Daoy (cell line): ENCODE measurements around the gene C2orf72. TPM values are rescaled to one million over a fixed set of nuclear protein-coding genes. Genes with fewer than 3 reads are reported as not detected.
"Not testable (repeated sequence)": the region's sequence is repeated elsewhere in the genome, so short reads cannot be mapped to it uniquely, and the experiment has no call there.

Source experiments
- DNase-seq: peaks from one replicate; pipeline ENCODE4 v3.0.0-alpha.2; 2015; ENCODE audit warnings: low read depth
- total RNA-seq: library from RNA; depleted of rRNA; stranded (reverse); fragments of >200 nt; shearing (Covaris generic); gene quantifications from 2 replicates; pipeline ENCODE4 v1.2.3, GENCODE V29; 2014

Gene C2orf72
- total RNA-seq, 1 experiment from 2014 or later: 0.57 TPM

DNA sequence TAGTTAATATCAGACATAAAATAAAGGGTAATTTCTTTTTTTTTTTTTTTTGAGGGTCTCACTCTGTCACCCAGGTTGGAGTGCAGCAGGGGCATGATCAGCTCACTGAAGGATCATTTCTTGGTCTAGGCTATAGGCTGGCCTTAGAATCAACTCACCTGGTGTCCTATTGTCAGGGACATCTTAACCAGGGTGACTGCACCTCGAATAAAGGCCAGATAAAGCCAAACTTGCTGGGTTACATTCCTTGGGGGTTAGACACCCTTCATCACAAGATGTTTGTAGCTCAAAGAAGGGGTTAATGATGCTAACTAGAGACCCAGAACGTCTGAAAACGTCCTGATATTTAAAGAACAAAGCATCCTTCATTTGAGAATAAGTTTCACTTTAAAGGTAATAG lies 23.5 kb upstream of the C2orf72 start:
- no peak for DNase-seq

DNA sequence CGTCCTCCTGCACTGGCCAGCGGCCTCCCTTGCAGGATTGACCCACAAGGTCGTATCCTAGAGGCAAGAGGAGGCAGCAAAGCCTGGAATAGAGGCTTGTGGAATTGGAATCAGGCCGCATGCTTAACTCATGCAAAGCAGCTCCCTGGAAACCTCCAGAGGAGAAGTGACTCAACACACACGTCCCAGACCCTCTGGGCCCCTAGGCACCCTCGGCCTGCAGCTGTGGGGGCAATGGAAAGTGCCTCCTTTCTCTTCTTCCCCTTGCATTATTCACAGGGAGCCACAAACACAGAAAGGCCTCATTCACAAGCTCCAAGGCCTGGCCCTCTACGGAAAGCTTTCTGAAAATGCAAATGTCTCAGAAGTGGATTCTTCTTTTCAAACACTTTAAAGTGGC lies 21.8 kb upstream of the C2orf72 start:
- DNase-seq: no peak

DNA sequence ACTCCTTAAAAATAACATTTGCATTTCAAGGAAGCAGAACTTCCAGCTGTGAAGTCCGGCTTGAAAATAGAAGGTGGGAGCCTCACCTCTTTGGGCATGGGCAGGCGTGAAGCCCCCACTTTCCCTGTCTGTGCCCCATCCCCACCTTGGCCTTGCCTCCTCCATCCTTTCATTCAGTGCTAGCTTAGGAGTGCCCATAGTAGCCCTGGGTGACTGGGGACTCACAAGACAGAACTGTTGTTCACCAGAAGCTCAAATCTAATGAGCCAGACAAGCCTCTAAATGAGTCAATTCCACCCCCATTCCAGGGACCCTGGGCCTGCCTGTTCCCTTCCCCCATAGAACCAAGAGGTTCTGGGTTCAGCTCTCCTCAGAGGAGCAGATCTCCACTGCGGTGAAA lies 21.4 kb upstream of the C2orf72 start:
- no peak for DNase-seq

DNA sequence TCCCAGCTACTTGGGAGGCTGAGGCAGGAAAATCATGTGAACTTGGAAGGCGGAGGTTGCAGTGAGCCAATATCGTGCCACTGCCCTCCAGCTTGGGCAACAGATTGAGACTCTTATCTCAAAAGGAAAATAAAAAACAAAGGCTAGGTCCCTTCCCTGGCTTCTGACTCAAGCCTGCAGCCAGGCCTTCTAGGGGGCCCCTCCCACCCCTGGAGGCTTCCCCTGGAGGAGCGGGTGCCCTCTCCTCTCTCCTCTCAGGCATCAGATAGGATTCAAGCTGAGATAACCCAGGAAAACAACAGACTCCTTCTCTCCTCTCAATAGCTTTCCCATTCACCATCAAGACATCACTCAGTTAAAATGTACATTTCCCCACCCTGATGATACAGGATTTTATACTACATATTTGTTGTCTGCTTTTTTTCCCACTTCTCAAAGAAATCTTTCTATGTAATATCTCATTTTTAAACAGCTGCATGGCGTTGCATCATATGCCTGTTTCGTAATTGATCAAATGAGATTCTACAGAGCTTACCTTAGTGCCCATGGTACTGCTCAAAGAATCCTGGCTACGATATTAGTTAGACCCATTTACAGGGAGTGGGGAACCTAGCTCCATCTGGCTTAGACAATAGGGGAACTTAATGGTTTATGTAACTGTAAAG lies 20.6 kb upstream of the C2orf72 start:
- no peak for DNase-seq

DNA sequence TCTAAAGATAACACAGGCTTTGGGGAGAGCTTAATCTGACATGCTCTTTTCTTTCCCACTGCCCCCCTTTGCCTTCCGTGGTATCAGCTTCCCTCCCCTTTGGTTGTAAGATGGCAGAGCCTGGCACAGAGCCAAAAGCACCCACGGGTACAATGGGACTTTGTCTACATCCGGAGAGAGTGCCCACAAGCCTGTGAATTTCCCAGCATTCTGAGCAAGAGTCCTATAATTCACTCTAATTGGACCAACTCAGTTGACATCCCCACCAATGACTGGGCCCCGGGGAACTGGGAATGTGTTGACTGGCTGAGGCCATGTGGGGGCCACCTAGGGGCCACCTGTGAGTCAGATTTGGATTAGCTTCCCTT lies 20.1 kb upstream of the C2orf72 start:
- no peak for DNase-seq

DNA sequence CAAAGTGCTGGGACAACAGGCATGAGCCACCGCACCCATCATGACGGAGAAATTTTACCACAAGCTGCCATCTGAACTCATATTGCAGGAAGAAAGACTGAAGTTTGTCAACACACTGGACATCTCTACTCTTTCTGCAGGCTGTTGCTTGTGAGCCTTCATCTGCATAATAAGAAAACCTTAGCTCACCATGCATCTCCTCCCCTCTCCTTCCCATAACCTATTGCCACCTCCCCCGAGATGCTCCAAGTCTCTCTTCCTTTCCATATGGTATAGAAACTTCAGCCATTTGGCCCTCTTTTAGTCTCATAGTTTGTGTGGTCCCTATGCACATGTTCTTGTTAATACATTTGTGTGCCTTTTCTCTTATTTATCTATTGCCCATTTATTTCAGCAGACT lies 19.1 kb upstream of the C2orf72 start:
- DNase-seq: no peak

DNA sequence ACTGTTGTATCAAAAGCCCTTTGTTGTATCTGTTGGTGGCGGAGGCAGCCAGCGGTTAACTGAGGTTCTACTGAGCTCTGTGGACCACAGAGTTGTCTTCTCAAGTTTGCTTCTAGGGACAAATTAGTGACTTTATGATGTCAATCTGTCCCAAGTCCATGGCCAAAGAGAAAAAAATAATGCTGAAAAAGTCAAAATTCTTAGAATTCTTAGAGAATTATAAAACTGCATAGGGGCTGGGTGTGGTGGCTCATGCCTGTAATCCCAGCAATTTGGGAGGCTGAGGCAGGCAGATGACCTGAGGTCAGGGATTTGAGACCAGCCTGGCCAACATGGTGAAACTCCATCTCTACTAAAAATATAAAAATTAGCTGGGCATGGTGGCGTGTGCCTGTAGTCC lies 12.3 kb upstream of the C2orf72 start:
- not testable (repeated sequence) for DNase-seq

DNA sequence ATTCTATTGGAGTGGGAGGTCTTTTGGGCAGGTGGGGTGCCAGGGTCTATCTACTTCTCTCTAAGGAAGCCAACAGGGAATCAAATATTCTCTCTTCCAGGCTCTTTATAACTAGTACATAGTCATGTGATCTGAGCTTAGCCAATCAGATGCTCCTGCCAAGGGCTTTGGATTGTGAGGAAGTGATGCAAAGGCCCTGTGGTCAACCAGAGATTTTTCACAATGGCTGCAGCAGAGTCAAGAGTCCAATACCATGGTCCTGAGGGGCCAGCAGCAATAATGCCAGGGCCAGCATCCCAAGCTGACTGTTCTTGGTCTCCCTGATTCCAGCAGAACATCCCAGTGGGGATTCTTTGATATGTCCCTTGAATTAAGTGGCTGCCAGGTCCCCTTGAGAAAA lies 8.4 kb upstream of the C2orf72 start:
- DNase-seq: no peak

DNA sequence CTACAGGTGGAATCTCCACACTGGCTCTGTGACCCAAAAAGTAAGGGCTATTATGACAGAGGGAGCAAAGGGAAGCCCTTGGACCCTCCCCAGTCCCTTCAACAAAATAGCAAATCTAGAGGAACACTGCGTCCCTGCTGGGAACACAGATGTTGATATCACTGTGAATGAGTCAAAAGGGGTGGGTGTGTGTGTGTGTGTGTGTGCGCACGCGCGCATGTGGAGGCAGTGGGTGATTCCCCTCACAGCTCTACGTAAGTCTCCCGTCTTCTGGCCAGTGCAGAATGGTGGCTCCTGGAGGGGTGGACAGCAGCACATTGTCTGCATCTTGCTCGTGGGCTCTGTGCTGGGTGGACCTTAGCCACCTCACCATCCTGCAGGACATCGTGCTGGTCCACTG lies 7.8 kb upstream of the C2orf72 start:
- no peak for DNase-seq

DNA sequence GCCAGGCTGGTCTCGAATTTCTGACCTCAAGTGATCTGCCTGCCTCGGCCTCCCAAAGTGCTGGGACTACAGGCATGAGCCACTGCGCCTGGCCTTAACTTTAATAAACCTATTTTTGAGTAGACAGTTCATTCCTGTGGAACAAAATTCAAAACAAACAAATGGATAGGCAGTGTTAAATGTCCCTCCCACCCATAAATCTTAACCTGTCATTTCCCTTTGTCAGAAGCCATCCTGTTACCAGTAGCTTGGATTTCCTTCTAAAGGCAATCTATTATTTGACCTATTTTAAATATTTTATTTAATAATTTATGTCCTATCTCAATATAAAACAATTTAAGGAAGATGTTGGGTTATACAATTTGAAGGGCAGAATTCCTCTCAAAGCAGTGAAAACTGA lies 6.6 kb upstream of the C2orf72 start:
- no peak for DNase-seq

DNA sequence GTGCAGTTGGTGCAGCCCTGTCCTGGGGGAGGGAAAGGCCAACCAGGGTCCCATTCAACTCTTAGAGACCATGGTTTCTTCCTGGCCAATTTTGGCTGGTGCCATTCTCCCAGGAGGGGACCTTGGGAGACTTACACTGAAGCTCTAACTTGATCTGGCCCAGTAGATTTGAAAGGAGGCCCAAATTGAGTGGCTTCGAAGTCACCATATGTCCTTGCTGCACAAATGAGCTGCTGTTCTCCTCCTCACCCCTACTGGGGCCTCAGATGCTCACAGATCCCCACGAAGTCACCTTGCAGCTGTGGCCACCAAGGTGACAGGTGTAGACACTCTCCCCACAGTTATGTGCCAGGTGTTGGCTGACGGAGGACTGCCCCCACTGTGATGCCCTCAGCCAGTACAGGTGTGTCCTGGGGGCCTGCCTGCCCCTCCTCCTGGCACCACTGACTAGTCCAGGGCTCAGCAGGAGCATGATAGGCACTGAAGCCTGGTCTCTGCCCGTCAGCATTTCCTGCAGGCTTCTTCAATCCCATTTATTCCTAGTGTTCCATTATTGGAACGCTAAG lies 4.7 kb upstream of the C2orf72 start:
- DNase-seq: no peak

DNA sequence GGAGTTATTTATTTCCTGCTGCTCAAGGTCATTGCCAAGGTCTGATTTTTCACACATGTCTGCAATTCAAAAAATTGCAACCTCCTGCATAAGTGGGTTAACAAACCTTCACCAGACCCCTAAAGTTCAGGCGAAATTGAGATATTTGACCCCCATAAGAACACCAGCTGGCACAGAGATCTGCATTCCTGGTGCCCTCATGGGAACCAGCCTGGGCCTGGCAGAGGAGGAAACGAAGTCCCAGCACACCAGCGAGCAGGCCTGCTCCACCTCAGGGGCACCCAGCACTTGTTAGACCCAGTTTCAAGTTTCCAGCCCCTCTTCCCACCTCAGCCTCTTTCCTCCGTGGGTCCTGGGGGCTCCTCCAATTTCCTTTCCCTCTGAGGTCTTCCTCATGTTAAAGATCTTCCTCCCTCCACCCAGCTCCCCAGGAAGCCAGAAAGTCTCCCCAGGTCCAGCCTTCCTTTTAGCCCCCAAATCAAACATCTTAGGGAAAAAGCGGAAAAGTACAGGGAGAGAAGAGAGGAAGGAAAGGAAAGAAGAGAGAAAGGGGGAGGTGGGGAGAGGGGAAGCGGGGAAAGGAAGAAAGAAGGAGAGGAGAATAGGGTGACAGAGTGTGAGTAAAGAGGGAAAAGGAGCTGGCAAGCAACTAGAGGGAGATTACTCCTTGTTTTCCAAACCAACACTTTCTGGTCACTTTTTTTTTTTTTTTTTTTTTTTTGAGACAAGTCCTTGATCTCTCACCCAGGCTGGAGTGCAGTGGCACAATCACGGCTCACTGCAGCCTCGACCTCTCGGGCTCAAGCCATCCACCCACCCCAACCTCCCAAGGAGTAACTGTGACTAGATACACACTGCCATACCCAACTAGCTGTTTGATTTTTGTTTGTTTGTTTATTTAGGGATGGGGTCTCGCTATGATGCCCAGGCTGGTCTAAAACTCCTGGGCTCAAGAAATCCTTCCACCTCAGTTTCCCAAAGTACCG lies 3.9 kb upstream of the C2orf72 start:
- no peak for DNase-seq

DNA sequence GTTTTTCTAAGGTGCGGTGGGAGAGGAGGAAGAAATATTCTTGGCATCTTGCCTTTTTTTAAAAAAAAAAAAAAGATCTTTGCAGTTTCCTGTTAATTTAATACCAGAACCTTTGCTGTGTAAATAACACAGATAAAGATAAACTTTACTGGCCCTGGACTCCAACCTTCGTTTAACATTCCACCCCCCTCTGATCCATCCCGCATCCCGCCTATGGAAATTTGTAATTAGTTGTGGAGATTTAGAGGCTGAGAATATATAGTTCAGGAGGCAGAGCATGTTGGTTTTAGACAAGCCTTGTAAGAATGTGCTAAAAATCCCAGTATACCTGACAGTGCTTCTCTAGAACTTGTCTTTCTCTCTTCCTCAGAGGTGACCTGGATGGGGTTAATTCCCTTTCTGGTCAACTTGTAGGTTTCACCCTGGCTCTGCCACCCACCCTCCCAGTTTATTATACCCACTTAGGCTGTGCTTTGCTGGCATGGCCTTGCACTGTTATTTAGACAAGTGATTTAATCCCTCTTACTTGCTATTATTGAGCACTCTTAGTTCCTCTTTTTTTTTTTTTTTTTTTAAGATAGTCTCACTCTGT lies 2.9 kb upstream of the C2orf72 start:
- no peak for DNase-seq

DNA sequence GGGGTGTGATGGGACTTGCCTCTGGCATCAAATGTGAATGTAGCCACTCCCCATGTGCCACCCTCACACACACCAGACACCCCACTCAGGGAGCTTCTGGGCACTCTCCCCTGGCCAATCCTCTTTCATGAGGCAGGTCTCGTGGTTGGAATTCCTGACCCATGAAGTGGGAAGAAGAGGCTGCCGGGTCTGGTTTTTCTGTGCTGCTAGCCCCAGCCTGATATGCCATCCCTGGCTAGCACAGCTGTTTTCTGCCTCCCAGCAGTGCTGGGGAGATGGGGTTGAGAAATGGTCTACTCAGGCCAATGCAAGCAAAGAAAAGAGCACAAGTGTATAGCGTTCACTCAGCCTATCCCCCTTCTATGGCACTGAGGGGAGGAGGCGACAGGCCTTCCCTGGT lies 1.2 kb upstream of the C2orf72 start:
- DNase-seq: no peak

DNA sequence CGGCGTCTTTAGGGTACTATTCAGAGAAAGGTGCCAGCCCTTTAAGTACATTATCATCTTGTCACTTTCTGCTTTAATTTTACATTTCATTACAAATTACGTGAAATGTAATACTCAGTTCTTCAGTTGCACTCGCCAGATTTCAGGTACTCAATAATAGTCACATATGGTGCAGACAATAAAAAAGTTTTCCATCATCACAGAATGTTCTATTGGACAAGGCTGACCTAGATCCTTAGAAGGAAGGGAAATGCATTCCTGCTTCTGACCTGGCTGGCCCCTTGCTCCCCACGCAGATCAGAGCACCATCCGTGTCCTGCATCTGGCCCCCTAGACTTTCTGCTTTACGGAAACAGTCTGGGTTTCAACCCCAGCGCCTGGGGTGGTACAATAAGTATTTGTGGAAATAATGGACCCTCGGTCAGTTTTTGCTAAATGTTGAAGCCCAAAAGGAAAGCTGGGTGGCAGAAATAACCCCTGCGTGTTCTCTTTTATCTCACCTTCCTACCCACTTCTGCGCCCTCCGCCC lies 681 bp upstream of the C2orf72 start:
- no peak for DNase-seq

DNA sequence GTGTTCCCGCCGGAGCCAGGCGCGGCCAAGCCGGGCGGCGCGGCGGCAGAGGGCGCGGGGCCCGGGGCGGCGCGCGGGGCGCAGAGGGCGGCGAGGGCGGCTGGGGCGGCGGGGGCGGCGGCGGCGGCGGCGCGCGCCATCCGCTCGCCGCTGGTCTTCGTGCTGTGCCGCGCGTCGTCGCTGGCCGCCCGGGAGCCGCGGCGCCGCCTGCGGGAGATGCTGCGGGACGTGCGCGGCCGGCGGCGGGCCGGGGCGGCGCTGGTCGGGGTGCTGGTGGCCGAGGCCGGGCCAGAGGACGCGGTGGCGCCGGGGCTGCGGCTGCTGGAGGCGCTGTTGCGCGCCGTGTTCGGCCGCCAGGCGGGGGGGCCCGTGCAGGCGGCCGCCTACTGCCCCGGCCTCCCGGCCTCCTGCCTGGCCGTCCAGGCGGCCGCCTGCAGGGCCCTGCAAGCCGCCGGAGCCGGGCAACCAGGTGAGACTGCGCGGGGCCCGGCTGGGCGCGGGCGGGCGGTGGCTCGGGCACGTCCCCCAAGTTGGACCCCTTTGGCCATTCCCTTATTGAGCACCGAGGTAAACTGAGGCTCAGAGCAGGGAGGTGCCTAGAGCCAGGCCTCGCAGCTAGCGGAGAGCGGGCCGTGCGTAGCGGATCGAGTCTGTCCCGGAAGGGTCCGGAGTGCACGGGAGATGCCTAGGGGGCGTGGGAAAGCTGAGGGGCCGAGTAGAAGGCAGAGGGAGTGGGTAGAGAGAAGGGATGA lies 584 bp downstream of the C2orf72 start:
- peak; percentile 21 for DNase-seq

DNA sequence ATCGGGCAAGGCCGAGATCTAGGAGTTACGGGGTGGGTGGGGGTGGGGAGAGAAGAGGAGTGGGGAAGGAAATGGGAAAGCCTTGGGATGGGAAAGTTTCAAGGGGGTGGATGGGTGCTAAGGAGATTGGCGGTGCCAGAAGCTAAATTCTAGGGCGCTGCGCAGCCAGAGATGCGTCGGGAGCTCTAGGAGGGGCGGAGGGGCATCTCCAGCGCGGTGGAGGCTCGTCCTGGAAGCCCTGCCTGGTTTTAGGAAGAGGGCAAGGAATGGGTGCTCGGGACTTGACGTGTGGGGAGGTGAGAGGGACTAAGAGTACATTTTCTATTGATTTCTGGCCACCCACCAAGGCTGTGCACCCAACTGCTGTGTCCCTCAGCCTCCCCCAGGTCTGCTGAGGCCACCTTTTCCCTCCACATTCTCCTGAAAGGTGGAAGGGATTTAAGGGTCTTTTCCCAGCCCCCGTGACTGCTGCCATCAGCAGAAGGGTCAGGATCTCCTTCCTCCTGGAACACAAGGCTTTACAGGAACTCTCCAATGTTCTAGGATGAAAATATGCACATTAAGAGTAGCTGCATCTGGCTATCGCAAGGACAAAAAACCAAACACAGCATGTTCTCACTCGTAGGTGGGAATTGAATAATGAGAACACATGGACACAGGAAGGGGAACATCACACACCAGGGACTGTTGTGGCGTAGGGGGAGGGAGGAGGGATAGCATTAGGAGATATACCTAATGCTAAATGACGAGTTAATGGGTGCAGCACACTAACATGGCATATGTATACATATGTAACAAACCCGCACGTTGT lies 1.4 kb downstream of the C2orf72 start:
- DNase-seq: no peak

DNA sequence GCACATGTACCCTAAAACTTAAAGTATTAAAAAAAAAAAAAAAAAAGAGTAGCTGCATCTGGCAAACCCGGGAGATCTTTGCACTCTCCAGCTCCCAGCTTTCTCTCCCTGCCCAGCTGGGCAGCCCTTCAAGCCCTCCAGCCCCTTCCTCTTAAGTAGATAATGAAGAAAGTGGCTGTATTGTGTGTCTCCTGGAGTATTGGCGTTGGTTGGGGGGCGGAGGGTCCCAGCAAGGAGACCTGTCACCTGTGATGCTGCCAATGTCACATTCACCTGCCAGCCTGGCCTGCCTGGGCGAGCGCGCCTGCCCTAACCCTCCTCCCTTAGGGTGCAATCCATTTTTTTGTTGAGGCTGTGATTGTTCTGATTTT lies 2.0 kb downstream of the C2orf72 start:
- no peak for DNase-seq

DNA sequence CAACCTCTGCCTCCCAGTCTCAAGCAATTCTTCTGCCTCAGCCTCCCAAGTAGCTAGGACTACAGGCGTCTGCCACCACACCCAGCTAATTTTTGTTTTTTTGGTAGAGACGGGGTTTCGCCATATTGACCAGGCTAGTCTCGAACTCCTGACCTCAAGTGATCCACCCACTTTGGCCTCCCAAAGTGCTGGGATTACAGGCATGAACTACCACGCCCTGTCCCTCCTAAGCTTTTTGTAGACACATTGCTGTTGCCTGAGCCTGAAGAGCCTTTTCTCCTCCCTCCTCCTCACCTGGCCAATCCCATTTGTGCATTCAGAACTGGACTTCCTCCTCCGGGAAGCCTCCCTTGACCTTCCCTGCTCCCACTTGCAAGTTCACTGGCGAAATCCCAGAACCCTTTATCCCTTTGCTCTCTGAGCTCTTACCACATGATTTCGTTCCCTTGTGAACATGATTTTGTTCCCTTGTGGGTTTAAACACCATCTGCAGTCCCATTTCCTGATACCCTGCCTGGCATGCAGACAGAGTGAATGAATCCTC lies 2.6 kb downstream of the C2orf72 start:
- no peak for DNase-seq

DNA sequence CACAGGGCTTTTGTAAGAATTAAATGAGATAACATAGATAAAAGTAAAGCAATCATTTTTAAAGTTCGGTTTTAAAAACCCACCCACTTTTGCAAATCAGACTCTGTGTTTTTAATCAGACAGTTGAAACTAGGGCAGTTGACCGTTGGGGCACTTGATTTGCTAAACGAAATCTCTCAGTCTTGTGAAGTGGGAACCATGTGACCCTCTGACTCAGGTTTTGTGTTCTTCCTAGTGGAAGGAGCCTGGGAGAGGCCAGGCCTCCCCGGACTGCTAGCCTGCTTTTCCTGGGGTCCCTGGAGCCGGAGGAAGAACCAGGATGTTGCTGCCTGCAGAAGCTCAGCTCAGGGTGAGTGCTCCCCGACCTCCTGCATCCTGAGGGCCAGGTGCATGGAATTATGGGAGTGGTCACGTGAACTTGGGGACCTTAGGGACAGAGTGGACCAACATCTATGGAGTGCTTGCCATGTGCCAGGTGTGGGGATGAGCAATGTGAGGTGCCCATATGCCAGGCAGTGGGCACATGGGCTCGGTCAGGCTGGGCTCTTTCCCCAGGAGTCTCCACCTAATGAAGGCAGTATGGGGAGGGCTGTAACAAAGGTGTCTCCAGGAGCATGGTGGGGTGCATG lies 3.9 kb downstream of the C2orf72 start:
- DNase-seq: no peak
